ENCODE data around the gene WDR46.

GRCh38 chr6:33251395-33252012, 37.5 kb downstream of the WDR46 start:
- TF ChIP-seq EZH2 (optimal IDR thresholded peaks at IDR 0.05; ENCODE audit: low read depth, low read length), result no peak
- TF ChIP-seq CTCF (IDR thresholded peaks at IDR 0.05; ENCODE audit: low read length), result no peak; the same call in 1 of the 2 replicates
- TF ChIP-seq EZH2phosphoT487 (IDR thresholded peaks at IDR 0.05; ENCODE audit: low read length), result no peak
